LNCaP clone FGC (cell line): ENCODE data around the gene DTNBP1.

Source experiments
- DNase-seq: peaks from one replicate; pipeline ENCODE4 v3.0.0-alpha.2; 2011; ENCODE audit warnings: low read depth
- H3K4me3 ChIP-seq: 2 replicates; pipeline ENCODE4 v1.5.1; 2011; ENCODE audit warnings: mild to moderate bottlenecking, low read depth, low read length, control low read depth
- CTCF ChIP-seq: IDR thresholded peaks from 2 replicates; pipeline ENCODE4 v1.5.1; 2012; ENCODE audit warnings: mild to moderate bottlenecking; ENCODE audit not compliant: control insufficient read depth, insufficient read depth; ENCODE audit errors: extremely low read depth

DTNBP1 gene

DNA sequence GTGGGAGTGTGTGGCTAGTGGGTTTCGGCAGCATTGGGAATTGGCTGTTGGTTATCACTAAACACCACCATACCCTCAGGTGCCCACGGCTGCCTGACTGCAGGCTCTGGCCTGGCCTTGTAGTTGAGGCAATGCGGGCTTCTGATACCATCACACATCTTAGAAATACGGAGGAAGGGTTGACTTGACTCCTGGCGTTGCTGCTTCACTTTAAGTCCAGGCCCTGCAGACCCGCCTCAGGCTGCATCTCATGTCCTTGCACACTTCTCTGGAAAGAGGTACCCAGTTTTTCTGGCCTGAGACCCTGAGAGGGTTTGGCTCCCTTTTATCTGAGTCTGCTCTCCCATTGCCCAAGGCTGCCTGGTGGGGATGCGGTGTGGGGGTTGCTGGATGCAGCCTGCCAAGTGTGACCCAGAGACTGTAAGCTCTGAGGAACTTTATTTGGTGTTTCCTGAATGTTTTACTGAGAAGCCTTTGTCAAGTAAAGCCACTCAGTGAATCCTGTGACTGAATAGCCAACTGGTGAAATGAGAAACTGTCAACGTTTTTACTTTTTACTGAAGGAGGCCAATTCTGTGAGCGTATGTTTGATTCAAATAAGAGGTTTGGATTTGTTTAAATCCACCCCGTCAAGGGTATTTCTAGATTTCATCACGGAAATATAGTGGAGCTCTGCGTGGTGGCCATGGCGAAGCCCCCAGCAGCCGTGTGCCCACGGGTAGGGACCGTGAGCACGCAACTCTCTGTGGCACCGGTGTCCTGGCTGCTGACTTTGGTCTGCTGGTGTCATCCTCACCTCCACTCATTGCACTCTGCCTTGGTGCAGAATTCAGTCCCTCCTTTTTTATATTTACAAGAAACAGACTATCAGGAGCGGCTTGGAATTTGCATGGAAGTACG is 160.1 kb downstream of the DTNBP1 start:
- no peak for TF ChIP-seq CTCF
- H3K4me3 ChIP-seq, result no peak overlapping the region
- no peak for DNase-seq

DNA sequence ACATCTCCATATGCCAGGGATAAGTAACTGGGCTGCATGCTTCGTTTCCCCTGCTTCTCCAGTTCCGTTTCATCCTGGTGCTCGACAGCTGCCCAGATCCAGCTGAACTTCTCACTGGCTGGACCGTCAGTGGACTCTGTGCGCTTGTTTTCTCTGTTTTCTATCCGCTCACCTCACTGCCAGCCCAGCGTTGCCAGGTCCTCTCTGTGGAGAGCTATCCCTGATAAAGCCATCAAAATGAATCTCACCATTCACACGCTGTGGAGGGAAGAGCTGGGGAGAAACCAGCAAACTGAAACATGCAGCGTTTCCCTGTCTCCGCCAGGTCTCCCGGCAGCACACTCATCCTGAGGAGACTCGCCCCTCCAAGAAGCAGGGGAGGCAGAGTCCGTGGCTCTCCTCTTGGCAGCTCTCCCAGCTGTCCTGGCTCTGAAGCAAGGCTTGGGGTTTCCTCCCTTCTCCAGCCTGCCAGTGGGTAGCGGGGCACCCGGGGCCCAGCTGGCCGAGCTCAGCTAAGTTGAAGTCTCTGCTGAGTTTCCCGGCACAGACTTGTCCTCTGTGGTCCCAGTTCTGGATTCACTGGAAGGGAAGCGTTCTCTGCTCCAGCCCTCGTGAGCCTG is 160.9 kb downstream of the DTNBP1 start:
- no peak for DNase-seq
- no peak for TF ChIP-seq CTCF
- no peak overlapping the region for H3K4me3 ChIP-seq

GRCh38 chr6:15500901-15501825 is 161.7 kb downstream of the DTNBP1 start:
- TF ChIP-seq CTCF, result no peak
- no peak overlapping the region for H3K4me3 ChIP-seq
- DNase-seq, result no peak

DNA sequence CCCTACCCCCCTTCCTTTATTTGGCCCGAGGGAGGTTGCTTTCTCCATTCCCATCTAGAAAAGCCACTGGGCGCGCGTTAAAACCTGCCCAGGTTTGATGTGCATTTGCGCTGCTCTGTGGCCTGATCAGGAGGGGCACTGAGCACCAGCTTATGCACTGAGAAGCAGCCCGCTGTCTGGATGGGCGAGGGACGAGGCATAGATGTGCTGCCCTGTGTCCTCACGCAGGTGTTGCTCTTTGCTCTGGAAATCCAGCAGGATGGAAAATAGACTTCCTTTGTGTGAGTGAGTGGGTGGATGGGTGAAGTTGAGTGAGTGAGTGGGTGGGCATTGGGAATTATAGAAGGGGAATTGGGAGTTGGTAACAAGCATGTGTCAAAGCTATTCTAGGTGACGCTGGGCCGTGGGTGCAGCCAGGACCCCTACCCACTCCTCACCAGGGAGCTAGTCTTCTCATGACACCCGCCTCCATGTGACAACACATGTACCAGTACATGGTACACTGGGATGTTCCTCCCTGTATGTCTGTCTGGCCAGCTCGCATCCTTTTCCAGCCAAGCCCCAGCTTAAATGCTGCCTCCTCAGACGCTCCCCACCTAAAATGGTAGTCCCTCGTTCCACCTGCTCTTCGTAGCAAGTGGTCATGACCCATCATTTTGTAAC is 162.6 kb downstream of the DTNBP1 start:
- H3K4me3 ChIP-seq, result no peak overlapping the region
- no peak for DNase-seq
- no peak for TF ChIP-seq CTCF

DNA sequence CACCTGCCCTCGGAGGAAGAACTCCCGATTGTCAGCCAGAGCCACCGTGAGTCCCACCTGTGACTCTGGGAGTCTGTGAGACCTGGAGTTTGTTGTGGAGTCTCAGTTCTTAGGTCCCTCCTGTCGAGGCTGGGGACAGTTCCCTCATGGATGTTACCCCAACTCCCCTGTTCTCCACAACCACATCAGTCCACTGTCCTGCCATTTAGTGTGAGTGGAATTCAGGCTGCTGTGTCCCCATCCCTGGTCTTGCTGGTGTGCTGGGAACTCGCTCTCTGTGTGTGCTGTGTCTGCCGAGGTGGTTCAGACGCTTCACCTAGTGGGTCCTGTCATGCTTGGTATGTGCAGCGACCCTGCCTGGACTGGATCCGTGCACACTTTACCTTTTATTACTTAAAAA is 163.2 kb downstream of the DTNBP1 start:
- no peak for DNase-seq
- TF ChIP-seq CTCF, result no peak

GRCh38 chr6:15499125-15499524 is 163.7 kb downstream of the DTNBP1 start:
- H3K4me3 ChIP-seq, result no peak overlapping the region
- no peak for TF ChIP-seq CTCF
- no peak for DNase-seq

More for the DNA sequence above, 163.2 kb downstream of the DTNBP1 start:
- no peak overlapping the region for H3K4me3 ChIP-seq
